Stimulated activated naive CD8-positive, alpha-beta T cell treated with anti-CD3 and anti-CD28 coated beads, Interleukin-15, amount 100 ng/mL, for 72 hours (primary cell): Measurements from ENCODE around the gene TSPAN16.
A peak's percentile ranks its signal among the peaks of the same experiment; 100 is the strongest.

Experiments used
- ATAC-seq: fragments of 150-1000 bp; cut with Tn5 transposase; 2 replicates; pipeline ENCODE4 v1.10.0; 2021; ENCODE audit warnings: mild to moderate bottlenecking, moderate library complexity
- DNase-seq, 2 donors: peaks; one replicate each; pipeline ENCODE4 v3.0.0; 2021 to 2022
- H3K27ac Mint-ChIP-seq, 2 donors: one replicate each; pipeline ENCODE4 v1.8.0; 2022; ENCODE audit warnings: mild to moderate bottlenecking in 2 of 2, mixed read lengths in 2 of 2, moderate library complexity in 2 of 2
- H3K27me3 Mint-ChIP-seq: one replicate; pipeline ENCODE4 v1.8.0; 2022; ENCODE audit warnings: mixed read lengths
- H3K4me1 Mint-ChIP-seq: one replicate; pipeline ENCODE4 v1.8.0; 2022; ENCODE audit warnings: mild to moderate bottlenecking, mixed read lengths
- H3K4me3 Mint-ChIP-seq, 2 donors: one replicate each; pipeline ENCODE4 v1.8.0; 2022; ENCODE audit warnings: mild to moderate bottlenecking in 2 of 2, mixed read lengths in 2 of 2, moderate library complexity in 1 of 2
- H3K9me3 Mint-ChIP-seq, 2 donors: one replicate each; pipeline ENCODE4 v1.8.0; 2022; ENCODE audit warnings: mixed read lengths in 2 of 2

Gene TSPAN16

DNA sequence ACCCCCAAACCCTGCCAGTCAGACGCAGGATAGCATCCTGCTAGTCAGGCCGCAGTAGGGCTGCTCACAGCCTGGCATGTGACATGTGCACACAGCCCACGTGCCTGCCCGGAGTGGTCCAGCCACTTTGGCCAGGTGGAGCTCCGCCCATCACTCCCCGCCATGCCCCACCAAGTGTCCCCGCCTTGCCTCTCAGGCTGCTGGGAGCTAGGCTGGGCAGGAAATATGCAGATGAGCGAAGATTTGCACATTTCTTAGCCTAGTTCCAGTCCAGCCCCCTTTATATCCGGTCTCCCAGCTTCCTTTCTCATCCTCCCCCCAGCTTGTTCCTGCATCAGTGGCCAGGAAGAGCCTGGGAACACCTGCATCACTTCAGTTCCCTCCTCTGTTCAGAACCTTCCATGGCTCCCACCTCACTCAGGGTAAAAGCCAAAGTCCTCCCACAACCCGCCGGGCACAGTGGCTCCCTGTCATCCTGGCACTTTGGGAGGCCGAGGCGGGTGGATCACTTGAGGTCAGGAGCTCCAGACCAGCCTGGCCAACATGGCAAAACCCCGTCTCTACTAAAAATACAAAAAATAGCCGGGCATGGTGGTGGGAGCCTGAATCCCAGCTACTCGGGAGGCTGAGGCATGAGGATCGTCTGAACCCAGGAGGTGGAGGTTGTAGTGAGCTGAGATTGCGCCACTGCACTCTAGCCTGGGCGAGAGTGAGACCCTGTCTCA is 31.3 kb upstream of the TSPAN16 start:
- Mint-ChIP-seq H3K4me1 (peaks cover 10% of the 10 kb centered on the region), H3K4me3 (peak overlapping the region in 1 of 2 donors; percentile 6), H3K9me3 (no peaks in the 10 kb centered on the region), H3K27me3 (peaks cover 95% of the 10 kb centered on the region), H3K27ac (no peak overlapping the region)
- no peak for DNase-seq
- no peak for ATAC-seq

DNA sequence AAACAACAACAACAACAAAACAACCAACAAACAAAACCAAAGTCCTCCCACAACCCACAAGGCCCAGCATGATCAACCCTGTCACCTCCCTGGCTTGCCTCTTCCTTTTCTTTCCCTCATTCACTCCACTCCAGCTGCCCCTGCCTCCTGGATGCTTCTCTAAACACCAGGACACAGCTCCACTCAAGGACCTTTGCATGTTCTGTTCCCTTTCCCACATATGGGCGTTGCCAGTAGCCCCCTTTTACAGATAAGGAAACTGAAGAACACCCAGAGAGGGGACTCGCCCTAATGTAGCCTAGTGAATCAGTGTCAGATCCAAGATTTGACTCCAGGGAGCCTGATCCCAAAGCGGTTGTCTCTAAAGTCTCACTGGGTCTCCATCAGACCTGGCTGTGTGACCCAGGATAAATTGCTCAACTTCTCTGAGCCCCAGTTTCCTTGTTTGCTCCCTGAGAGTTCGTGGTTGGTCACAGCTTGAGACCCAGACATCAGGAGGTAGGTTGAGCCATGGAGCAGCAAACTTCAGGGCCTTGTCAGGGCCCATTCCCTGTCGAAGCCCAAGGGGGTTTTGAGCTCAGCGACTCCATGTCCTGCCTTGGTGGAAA is 30.7 kb upstream of the TSPAN16 start:
- no peak overlapping the region for H3K4me3 Mint-ChIP-seq
- H3K27ac Mint-ChIP-seq: no peak overlapping the region
- H3K27me3 Mint-ChIP-seq: peaks cover 94% of the 10 kb centered on the region
- ATAC-seq (no peak), DNase-seq (no peak)
- H3K4me1 Mint-ChIP-seq: peaks cover 10% of the 10 kb centered on the region
- H3K9me3 Mint-ChIP-seq: no peaks in the 10 kb centered on the region

DNA sequence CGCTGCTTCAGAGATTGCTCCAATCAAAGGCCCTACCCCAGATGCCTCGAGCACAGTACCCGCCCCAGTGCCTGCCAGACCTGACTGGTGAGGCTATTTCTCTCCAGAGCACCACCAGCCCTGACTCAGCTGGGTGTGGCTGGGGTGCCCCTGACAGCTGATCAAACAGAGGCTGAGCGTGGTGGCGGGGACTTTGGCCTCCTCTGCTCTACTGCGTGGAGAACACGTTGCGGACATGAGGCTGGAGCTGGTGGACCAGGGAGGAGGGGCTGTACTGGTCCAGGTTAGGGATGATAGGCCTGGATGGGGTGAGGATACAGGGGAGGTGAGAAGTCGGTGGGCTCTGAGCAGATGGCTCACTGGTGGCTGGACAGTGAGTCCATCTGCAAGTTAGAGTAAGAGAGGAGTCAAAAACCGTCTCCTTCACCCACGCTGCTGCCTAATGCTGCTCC is 30.1 kb upstream of the TSPAN16 start:
- DNase-seq (no peak), ATAC-seq (no peak)
- H3K4me3 Mint-ChIP-seq: no peak overlapping the region
- no peak overlapping the region for H3K27ac Mint-ChIP-seq
- peaks cover 88% of the 10 kb centered on the region for H3K27me3 Mint-ChIP-seq
- peaks cover 10% of the 10 kb centered on the region for H3K4me1 Mint-ChIP-seq
- H3K9me3 Mint-ChIP-seq: no peaks in the 10 kb centered on the region

DNA sequence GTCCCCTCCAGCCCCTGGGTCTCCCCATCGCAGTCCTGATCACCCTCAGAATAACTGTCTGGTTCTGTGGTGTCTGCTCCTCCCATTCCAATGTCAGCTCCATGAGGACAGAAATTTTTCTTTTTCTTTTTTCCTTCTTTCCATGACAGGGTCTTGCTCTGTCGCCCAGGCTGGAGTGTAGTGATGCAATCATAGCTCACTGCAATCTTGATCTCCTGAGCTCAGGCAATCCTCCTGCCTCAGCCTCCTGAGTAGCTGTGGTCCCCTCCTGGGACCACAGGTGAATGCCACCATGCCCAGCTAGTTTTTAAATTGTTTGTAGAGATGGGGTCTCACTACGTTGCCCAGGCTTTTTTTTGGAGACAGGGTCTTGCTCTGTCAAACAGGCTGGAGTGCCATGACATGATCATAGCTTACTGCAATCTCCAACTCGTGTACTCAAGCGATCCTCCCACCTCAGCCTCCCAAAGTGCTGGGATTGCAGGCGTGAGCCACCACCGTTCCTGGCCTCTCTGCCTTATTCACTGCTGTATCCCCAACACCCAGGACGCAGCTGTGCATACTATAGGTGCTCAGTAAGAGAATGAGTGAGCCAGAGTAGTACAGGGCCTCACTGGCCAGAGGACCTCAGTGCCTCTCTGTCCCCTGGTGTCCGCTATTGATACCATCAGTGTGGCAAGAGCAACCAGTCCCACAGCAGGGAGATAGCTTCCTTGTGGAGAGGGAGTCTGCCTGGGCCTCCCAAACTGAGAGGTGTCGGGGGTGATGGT is 28.5 kb upstream of the TSPAN16 start:
- Mint-ChIP-seq H3K9me3 (no peaks in the 10 kb centered on the region), H3K27ac (no peak overlapping the region), H3K4me3 (no peak overlapping the region), H3K4me1 (peaks cover 10% of the 10 kb centered on the region), H3K27me3 (peaks cover 78% of the 10 kb centered on the region)
- no peak for DNase-seq
- no peak for ATAC-seq

DNA sequence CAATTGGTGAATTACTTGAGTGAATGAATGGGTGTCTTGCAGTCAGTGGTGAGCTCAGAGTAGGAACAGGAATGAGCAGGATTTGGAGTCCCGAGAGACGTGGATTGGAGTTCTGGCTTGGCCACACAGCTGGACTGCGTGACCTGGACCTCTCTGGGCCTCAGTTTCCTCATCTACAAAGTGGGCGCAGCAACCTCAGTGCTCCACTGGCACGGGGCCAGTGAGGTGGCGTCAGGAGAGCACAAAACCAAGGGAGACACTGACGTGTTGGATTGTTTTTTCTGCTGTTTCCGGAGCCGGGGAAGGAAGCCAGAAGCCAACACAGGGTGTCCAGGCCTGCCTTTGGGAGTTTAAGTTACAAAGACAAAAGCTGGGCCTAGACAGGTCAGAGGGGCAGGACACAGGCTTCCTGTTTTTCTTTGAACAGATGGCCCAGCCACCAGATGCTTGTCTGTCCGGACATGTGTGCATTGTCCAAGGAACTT is 27.1 kb upstream of the TSPAN16 start:
- no peaks in the 10 kb centered on the region for H3K9me3 Mint-ChIP-seq
- ATAC-seq (no peak), DNase-seq (no peak)
- H3K4me3 Mint-ChIP-seq: no peak overlapping the region
- H3K4me1 Mint-ChIP-seq: peaks cover 10% of the 10 kb centered on the region
- peaks cover 78% of the 10 kb centered on the region for H3K27me3 Mint-ChIP-seq
- no peak overlapping the region for H3K27ac Mint-ChIP-seq

DNA sequence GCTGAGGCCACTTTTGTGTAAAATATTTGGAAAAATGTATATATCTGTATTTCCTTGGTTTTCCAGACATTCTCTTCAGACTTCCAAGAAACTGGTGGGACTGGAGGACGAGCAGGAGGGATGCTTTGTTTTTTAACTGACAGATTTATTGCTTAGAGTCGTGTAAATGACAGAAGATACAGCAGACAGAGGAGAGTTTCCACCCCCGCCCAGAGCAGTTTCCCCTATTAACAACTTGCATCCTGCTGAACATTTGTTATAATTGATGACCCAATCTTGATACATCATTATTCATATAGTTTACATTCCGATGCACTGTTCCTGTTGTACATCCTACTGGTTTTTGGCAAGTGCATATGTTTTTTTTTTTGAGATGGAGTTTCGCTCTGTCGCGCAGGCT is 26.6 kb upstream of the TSPAN16 start:
- H3K4me3 Mint-ChIP-seq: no peak overlapping the region
- ATAC-seq (no peak), DNase-seq (no peak)
- H3K27ac Mint-ChIP-seq: no peak overlapping the region
- H3K4me1 Mint-ChIP-seq: peaks cover 10% of the 10 kb centered on the region
- peaks cover 78% of the 10 kb centered on the region for H3K27me3 Mint-ChIP-seq
- no peaks in the 10 kb centered on the region for H3K9me3 Mint-ChIP-seq

DNA sequence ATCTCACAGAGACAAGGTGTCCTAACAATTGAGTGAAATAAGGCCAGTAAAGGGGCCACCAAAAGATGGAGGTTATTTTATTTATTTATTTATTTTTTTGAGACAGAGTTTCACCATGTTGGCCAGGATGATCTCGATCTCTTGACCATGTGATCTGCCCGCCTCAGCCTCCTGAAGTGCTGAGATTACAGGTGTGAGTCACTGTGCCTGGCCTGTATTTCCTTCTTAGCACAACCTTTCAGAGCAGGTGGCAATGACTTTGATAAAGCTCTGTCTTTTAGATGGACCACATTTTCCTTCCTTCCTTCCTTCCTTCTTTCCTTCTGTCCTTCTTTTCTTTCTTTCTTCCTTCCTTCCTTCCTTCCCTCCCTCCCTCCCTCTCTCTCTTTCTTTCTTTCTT is 22.7 kb upstream of the TSPAN16 start:
- H3K27me3 Mint-ChIP-seq: peaks cover 66% of the 10 kb centered on the region
- peaks cover 0 to 6% of the 10 kb centered on the region in 2 donors for H3K9me3 Mint-ChIP-seq
- no peak overlapping the region for H3K4me3 Mint-ChIP-seq
- no peak overlapping the region for H3K27ac Mint-ChIP-seq
- ATAC-seq (no peak), DNase-seq (no peak)
- peaks cover 10% of the 10 kb centered on the region for H3K4me1 Mint-ChIP-seq

DNA sequence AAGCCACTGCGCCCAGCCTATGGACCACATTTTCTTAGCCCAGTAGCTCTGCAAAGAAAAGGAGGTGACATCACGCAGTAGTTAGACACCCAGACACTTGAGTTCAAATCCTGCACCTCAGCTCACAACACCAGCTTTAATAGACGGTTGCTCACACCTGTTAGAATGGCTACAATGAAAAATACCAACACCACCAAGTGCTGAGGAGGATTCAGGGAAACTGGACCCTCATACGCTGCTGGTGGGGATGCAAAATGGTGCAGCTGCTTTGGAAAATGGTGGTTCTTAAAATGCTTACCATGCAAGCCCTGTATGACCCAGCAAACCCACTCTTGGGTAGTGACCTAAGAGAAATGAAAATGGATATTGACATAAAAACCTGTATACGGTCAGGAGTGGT is 22.0 kb upstream of the TSPAN16 start:
- H3K4me3 Mint-ChIP-seq: no peak overlapping the region
- DNase-seq (no peak), ATAC-seq (no peak)
- H3K4me1 Mint-ChIP-seq: peaks cover 5% of the 10 kb centered on the region
- no peak overlapping the region for H3K27ac Mint-ChIP-seq
- peaks cover 0 to 6% of the 10 kb centered on the region in 2 donors for H3K9me3 Mint-ChIP-seq
- peaks cover 63% of the 10 kb centered on the region for H3K27me3 Mint-ChIP-seq

DNA sequence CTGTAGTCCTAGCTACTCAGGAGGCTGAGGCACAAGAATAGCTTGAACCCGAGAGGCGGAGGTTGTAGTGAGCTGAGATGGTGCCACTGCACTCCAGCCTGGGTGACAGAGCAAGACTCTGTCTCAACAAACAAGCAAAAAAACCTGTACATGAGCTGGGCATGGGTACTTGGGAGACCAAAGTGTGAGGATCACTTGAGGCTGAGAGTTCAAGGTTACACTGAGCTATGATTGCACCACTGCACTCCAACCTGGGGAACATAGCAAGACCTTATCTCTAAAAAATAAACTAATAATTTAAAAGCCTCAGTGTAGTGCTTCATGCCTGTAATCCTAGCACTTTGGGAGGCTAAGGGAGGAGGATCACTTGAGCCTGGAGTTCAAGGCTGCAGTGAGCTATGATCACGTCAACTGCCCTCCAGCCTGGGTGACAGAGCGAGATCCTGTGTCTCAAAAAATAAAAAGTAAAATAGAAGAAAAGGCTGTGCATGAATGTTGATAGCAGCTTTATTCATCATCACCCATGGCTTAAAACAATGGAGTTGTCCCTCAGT is 21.4 kb upstream of the TSPAN16 start:
- DNase-seq (no peak), ATAC-seq (no peak)
- Mint-ChIP-seq H3K27ac (no peak overlapping the region), H3K4me1 (peaks cover 4% of the 10 kb centered on the region), H3K9me3 (peaks cover 0 to 8% of the 10 kb centered on the region in 2 donors), H3K27me3 (peaks cover 57% of the 10 kb centered on the region), H3K4me3 (no peak overlapping the region)

DNA sequence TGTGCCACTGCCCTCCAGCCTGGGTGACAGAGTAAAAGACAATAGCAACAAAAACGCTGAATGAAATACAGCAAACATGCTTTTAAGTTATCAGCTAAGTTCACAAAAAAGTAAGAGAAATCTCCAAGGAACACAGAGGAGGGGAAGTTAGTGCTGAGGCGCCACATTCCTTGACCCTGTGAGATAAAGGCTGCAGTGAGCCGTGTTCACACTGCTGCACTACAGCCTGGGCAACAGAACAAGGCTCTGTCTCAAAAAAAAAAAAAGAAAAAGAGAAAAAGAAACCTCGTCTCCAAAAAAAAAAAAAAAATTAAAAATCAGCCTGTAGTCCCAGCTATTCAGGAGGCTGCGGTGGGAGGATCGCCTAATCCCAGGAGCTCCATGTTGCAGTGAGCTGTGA is 17.3 kb upstream of the TSPAN16 start:
- DNase-seq (no peak), ATAC-seq (no peak)
- no peak overlapping the region for H3K27ac Mint-ChIP-seq
- peaks cover 63% of the 10 kb centered on the region for H3K27me3 Mint-ChIP-seq
- no peak overlapping the region for H3K4me3 Mint-ChIP-seq
- H3K9me3 Mint-ChIP-seq: peaks cover 0 to 10% of the 10 kb centered on the region in 2 donors
- H3K4me1 Mint-ChIP-seq: peaks cover 9% of the 10 kb centered on the region

DNA sequence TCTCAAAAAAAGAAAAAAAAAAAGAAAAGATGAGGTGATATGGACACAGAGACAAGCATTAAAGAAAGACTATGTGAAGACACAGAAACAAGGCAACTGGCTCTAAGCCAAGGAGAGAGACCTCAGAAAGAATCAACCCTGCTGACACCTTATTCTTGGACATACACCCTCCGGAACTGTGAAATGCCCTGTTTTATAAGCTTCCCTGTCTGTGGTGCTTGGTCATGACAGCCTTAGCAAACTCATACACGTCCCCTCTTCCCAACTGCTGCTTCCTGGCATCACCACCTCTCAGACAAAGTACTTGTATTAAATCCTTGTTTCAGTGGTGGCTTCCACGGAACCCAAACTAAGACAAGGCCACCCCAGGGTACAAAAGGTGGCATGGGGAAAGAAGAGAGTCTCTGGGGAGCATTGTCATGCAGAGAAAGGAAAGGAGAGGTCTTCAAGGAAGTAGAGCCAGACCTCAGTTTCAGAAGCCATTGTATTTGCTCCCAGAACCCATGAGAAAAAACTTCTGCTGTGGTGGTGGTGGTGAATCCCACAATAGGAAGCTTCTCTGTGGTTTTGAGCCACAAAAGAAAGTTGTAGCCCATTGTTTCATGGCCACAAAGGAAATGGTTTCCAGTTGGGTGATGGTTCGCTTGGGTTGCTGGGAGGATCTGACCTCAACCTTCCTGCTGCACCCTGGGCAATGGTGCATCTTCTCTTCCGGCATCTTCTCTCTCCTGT is 16.3 kb upstream of the TSPAN16 start:
- Mint-ChIP-seq H3K27me3 (peaks cover 62% of the 10 kb centered on the region), H3K9me3 (peaks cover 0 to 10% of the 10 kb centered on the region in 2 donors), H3K4me3 (peak overlapping the region; percentile 16 to 70), H3K4me1 (peaks cover 9% of the 10 kb centered on the region), H3K27ac (peak overlapping the region in 1 of 2 donors; percentile 67)
- peak; percentile 30 to 69 for DNase-seq
- peak; percentile 90 for ATAC-seq

DNA sequence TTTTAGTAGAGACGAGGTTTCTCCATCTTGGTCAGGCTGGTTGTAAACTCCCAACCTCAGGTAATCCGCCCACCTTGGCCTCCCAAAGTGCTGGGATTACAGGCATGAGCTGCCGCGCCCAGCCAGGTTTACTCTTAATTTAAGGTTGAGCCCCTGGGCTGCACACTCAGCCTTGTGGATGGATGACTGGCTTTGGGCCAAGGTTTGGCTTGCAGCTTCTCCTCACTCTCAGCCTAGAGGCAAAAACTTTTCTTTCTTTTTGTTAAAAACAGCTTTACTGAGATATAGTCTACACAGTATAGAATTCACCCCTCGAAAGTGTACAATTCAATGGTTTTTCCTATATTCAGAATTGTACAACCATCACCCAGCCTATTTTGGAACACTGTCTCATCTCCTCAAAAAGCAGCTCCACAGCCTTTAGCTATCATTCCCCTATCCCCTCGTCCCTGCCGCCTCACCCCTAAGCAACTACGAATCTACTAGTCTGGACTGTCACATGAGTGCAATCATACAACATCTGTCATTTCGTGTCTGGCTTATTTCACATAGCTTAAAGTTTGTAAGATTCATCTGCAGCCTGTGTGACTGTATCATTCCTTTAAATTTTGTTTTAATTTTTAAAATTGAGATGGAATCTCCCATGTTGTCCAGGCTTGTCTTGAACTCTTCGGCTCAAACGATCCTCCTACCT is 14.5 kb upstream of the TSPAN16 start:
- no peak overlapping the region for H3K4me3 Mint-ChIP-seq
- no peak overlapping the region for H3K27ac Mint-ChIP-seq
- H3K27me3 Mint-ChIP-seq: peaks cover 63% of the 10 kb centered on the region
- no peak for ATAC-seq
- H3K9me3 Mint-ChIP-seq: peaks cover 0 to 10% of the 10 kb centered on the region in 2 donors
- H3K4me1 Mint-ChIP-seq: peaks cover 9% of the 10 kb centered on the region
- no peak for DNase-seq

DNA sequence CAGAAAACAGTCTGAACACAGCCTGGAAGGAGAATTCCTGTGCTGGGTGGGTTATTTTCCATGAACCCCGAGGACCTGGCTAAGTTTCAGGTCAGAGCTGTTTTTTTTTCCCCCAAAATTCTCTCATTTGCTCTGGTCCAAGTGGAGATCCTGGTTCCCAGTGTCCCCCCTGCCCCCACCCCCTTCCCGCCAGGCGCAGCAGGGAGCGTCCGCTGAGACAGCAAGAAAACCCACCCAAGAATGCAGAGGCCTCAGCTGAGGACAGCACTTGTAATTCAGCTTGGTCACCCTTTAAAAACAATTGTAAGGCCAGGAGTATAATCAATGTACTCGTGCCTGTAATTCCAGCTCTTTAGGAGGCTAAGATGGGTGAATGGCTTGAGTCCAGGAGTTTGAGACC is 11.4 kb upstream of the TSPAN16 start:
- Mint-ChIP-seq H3K27me3 (peaks cover 71% of the 10 kb centered on the region), H3K4me3 (no peak overlapping the region), H3K27ac (no peak overlapping the region), H3K4me1 (peaks cover 16% of the 10 kb centered on the region), H3K9me3 (peaks cover 0 to 3% of the 10 kb centered on the region in 2 donors)
- no peak for ATAC-seq
- no peak for DNase-seq

DNA sequence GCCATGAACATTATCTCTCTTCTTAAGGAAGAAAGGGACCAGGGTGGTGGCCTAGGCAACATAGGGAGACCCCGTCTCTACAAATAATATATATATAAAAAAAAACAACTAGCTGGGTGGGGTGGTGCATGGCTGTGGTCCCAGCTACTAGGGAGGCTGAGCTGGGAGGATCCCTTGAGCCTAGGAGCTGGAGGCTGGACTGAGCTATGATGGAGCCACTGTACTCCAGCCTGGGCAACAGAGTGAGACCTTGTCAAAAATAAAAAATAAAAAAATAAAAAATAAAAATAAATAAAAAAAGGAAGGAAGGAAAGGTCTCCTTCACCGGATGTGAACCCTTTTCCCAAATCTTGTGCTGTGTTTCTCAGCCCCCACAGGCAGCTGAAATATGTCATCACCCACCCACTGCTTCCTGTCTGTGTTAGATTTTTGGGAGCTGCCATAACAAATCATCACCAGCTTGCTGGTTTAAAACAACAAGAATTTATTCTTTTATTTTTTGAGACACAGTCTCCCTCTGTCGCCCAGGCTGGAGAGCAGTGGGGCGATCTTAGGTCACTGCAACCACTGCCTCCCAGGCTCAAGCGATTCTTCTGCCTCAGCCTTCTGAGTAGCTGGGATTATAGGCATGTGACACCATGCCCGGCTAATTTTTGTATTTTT is 9.5 kb upstream of the TSPAN16 start:
- Mint-ChIP-seq H3K4me3 (no peak overlapping the region), H3K27ac (no peak overlapping the region), H3K9me3 (no peaks in the 10 kb centered on the region), H3K4me1 (peaks cover 10% of the 10 kb centered on the region), H3K27me3 (peaks cover 84% of the 10 kb centered on the region)
- ATAC-seq (no peak), DNase-seq (no peak)
